IPS DF 4.7 (cell line): ENCODE measurements around the gene CLNK.

ENCODE experiments used
- DNase-seq: peaks from one replicate; pipeline ENCODE4 v3.0.0-alpha.2; 2013; ENCODE audit warnings: low spot score; ENCODE audit errors: extremely low read depth

CLNK gene, protein sequence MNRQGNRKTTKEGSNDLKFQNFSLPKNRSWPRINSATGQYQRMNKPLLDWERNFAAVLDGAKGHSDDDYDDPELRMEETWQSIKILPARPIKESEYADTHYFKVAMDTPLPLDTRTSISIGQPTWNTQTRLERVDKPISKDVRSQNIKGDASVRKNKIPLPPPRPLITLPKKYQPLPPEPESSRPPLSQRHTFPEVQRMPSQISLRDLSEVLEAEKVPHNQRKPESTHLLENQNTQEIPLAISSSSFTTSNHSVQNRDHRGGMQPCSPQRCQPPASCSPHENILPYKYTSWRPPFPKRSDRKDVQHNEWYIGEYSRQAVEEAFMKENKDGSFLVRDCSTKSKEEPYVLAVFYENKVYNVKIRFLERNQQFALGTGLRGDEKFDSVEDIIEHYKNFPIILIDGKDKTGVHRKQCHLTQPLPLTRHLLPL

DNA sequence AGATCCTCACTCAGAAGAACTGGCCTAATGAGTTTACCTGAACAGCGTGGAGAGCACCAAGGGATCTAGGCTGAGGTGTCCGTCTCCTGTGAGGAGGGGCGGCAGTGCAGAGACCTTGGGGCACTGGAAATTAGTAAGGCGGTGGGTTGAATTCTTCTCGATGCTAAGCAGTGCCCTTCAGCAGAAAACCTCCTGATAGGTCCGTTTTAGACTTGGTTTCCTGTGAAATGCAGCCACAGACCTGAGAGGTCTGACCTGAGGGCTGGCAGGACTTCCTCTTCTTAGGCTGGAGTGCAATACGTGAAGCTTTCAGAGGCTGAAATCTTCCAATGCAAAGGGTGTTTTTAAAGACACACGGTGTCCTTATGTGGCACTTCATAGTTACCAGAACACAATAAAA lies at the start of gene CLNK:
Gene CLNK, minus strand, starts transcription at position 138 of the 400 bp plus-strand sequence. CDS start 16,899 bp downstream, outside the sequence.
- no peak for DNase-seq

DNA sequence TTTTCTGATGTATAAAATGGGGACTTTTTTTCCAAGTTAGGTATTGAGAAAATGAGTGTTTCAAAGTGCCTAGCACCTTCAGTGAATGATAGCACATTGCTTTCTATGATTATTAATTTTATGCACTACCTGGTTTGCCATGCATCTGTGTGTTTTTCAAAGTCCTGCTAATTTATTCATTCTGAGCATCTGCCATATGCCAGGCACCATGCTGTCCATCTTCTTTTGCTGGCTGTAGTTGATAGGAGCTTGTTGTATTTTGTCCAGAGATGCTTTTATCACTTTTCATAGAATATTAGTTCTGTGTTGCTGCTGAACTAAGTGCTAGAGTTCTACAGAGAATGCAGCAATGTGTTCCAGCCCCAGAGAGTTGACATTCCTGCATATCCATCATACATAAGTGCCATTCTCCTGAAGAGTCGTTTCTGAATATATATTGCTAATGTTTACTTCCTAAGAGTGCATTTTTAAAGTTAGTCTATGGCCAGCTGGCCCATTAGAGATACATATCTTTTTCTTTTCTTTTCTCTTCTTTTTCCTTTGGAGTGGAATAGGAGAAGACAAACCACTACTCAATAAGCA lies 49.0 kb upstream of the CLNK start:
- DNase-seq = no peak

DNA sequence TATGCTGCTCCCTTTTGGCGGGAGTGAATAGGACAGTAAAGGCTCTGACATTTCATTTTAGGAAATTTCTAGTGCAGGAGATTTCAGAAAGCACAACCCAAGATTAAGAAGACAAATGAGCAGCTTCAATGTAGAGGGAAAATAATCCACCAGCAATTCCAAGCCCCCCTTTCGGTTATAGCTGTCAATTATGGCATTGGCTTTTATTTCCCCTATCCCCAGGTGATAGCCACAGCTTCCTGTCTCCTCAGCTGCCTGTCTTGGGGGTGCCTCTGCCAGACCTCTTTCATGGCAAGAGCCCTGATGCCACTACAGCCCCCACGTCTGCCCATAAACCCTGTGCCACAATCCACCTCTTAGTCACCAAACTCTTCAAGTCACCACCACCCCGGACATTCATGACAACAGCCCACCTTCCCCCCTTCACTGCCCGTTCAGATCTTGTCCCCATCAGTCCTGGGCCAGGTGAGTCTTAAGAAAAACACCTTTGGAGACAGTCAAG lies 48.4 kb upstream of the CLNK start:
- no peak for DNase-seq

DNA sequence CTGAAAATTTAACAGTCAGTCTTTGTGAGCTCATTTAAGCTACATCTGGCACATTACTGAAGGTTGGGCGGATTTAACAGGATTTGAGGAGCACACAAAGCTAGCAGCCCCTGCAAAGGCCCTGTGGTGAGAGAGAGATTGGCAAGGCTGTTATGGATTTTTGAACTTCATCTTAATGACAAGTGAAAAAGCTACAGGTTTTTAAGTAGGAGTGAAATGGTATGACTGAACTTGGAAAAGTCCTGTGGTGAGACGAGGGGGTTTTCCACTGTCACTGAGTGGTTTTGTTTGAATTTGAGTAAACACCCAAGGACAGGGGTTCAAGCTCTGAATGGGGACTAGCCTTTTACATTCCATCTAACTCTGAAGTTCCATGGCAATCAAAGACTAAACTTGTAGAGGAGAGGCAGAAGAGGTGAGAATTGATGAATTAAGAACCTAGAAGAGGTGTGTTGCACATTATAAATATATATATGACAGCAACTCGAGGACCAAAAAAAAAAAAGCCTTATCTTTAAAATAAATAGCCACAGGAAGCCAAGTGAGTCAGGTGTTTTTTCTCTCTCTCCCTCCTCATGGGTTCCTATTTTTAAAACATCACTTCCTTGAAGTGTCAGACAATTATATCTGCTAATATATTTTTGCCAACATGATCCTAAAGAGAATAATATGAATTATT lies 47.8 kb upstream of the CLNK start:
- DNase-seq = no peak

DNA sequence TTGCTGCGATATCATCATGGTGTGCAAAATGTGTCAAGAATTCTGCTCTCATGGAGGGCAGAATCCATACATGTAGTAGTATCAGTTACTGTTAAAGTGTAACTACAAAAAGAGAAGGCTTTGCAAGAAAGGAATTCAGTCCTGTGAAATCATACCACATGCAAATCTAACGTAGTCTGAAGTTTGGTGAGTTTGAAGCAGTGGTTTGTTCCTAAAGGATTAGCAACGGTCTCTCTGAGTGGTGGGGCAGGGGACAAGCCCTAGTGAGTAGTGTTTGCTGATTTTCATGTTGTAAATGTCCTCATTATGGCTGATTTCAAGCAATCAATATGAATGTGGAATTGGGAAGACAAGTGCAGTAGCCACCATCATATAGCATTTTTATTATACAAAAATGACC lies 47.1 kb upstream of the CLNK start:
- no peak for DNase-seq

DNA sequence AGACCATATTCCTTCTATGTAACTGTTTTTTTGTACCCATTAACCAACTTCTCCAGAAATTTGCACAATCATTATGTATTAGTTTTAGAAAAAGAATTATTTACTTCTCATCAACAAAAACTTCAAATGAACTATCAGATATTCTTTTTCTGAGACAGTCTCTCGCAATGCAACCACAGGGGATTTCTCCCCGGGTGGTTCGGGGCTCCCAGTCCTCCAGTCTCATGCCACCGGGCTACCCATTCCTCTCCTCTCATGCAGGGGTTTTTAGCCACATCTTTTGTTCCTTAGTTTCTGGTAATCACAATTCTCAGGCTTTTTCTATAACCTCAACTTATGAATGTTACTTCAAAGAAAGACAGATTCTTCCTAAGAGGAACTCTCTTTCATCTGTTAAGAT lies 46.6 kb upstream of the CLNK start:
- no peak for DNase-seq

DNA sequence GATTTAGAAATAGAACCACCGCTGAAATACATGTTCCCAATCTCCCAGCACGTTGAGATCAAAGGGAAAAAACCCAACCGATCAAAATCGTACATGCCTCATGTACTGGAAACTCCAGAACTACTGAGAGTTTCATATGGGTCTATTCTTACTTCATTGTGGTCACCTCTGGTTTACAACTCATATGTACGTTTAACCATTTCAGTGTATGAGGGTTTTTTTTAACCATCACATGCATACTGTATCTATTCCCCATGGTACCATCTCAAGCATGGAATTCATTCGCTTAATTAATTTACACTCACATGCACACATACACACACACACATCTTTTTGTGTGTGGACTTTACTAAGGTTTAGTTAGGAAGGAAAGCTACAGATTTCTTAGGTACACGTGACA lies 46.0 kb upstream of the CLNK start:
- DNase-seq = no peak

DNA sequence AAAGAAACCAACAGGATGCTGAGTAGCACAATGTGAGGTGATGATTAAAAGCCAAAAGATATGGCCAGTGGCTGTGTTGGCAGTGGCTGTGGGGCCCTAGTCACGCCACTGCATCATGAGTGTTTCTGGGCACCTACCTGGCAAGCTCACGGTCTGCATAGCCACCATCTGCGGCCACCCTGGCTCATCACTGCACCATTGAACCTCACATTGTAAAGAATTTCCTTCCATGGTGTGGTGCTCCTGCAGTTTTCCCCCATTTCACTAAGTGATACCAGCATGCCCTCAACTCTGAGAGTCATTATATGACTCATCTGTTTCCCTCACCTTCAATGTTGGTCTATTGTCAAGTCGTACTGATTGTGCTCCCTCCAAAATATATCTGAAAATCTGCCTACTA lies 45.5 kb upstream of the CLNK start:
- DNase-seq = no peak

DNA sequence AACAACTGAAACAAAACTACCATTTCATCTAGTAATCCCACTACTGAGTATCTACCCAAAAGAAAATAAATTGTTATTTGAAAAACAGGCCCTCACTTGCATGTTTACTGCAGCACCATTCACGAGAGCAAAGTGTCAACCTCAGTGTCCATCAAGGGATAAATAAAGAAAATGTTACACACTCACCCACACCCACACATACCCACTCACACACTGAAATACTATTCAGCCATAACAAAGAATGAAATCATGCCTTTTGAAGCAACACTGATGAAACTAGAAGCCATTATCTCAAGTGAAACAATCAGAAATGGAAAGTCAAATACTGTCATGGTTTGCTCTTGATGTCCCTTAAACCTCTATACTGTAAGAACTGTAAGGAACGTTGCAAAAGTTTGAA lies 44.8 kb upstream of the CLNK start:
- no peak for DNase-seq

DNA sequence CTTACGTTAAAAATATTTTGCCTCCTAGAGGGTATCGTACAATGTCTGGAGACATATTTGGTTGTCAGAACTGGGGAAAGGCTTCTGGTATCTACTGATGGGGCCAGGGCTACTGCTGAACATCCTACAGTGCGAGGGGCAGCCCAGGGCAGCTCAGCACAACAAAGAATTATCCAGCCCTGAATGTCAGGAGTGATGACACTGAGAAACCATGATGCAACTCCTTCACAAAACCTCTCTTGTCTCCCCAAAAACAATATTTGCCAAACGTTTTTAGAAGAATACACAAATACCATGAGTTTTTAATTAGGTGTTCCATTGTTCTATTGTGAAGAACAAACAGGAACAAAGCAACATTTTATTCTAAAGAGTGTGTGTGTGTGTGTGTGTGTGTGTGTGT lies 43.4 kb upstream of the CLNK start:
- no peak for DNase-seq

DNA sequence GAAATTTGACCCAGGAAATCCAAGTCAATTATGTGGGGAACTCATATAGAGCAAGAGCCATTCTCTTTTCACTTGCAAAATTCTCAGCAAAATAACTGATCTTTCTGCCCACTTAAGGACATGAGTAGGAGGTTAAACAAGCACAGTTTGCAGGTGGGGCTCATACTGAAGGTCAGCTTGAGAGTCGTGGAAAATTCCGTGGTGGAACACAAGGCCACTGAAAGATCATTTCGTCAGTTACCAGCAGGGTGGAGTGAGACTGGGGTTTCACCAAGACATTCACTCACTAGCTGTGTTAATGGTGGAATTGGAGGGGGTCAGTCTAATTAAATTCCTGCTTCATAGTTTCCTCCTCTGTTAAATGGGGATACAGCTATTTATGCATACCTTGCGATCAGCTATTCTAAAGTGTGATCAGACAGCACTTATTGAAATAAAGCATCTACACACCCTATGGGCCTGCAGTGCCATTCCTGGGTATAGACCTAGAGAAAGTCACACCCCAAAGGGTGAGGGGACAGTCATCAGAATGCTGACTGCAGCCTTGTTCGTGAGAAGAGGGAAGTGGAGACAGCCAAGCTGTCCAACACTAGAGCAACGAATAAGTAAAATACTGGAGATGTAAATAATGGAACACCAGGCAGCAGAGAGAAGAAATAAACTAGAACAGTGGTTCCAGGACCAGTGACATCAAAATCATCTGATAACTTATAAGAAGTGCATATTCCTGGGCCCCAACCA lies 42.7 kb upstream of the CLNK start:
- no peak for DNase-seq

DNA sequence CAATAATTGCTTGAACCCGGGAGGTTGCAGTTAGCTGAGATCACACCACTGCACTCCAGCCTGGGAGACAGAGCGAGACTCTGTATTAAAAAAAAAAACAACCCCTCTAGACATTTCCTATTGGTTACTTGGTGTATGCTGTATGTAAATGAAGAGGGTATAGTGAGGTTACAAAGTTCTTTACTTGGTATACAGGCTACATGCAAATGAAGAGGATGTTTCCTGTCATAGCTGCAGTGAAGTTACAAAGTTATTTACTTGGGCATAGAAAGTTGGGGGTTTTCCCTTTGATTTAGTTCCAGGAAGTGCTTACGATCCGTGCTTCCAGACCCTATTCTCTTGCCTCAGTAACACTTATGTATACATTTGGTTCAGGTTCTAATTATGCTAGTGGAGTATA lies 38.4 kb upstream of the CLNK start:
- no peak for DNase-seq

DNA sequence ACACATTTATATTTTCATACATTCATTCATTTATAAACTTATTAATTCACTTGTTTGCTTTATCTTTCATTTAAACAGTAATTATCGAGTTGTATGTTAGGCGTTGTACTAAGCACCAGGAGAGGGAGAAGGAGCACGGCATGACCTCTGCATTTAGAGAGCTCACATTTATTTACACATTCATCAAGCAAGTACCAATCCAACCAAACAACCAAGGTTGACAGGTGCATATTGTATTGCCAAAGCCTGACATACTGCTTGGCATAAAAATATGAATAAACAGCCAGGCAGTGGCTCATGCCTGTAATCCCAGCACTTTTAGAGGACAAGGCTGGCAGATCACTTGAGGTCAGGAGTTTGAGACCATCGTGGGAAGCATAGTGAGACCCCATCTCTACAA lies 37.0 kb upstream of the CLNK start:
- DNase-seq = no peak

DNA sequence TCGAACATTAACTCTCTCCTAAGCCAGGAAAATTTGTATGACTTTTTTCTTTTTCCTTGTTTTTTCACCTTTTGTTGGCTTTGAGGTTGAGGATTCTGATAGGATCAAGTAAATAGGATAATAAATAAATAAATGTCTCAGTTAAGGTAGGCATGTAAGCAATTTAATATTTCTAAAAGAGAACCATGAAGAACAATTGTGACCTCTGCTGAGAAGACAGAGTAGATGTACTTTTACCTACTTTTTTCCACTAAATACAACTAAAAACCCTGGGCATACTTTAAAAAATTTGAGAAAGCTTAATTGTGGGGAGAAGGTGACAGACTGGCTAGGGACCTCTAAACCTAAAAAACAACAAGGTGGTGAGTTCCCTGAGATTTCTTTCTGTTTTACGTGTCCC lies 31.6 kb upstream of the CLNK start:
- DNase-seq = no peak

DNA sequence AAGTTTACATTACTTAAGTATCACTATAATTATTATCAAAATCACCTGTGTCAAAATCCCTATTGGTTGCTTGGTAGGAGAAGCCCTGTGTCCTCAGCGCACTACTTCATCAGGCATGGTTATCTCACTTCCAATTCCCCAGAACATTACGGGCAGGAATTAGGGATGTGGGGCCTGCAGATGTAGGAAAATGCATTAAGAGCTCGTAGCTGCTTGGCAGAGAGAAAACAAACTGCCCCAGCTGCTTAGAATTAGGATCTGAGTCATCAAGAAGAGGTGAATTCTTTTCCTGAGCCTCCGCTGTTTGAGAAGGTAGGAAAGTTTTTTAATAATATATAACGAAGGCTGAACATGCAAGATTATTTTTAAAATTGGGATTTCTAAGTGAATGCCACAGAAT lies 31.1 kb upstream of the CLNK start:
- DNase-seq = no peak

DNA sequence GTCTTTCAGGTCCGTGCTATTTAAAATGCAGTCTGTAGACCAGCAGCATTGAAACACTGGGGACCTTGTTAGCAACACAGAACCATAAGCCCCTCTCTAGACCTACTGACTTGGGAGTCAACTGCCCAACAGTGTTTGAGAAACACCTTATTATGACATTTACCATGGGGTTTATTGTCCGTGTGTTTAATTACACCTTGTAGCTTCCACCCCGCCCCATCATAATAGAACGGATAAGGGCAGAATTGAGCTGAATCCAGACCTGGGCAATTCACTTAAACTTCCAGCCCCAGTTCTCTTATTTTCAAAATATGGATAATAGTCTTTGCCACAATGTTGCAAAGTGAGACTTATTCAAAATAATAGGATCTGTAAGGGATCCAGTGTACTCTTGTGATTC lies 30.6 kb upstream of the CLNK start:
- DNase-seq = no peak

DNA sequence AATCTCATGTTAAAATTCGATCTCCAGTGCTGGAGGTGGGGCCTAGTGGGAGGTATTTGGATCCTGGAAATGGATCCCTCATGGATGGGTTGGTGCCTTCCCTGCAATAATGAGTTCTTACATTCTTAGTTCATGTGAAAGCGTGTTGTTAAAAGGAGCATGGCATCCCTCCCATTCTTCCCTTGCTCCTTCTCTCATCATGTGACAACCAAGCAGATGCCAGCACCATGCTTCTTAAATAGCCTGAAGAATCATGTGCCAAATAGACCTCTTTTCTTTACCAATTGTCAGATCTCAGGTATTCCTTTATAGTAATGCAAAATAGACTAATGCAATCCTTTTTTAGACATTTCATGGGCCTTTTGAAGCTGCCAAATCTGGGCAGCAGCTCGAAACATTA lies 29.0 kb upstream of the CLNK start:
- DNase-seq = no peak

DNA sequence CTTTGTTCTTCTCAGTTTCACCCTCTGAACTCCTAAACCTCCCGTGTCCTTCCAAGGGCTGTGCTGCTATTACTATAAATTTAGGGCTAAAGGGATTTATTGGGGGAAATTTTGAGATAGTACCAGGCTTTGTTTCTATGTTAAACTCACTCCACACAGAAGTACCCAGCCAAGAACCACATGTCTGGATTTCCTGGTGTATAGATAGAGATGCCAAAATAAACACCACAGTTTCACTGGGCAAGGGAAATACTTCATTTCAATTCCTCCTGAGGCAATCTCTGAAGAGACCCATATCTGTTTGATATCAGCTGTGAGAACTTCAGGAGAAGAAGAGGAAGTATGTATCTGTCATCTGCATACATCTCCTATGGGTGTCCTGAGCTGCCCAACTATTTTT lies 21.7 kb upstream of the CLNK start:
- no peak for DNase-seq

DNA sequence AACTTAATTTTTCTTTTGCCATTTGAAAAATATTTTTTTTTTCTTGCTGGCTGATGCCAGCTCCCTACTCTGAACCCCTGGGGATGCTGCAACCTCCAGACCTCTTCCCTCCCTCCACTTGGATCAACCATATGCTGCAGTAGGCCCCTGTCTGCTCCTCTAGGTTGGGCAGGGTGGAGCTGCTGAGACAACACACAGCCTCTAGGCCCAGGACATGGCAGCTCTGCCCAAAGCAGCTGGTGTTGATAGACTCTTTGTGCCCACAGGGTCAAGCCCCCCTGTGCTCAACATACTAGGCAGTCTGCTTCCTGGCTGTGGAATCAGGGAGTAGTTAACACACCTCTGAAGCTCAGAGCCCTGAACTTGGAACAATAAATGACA lies 19.9 kb upstream of the CLNK start:
- DNase-seq = no peak

DNA sequence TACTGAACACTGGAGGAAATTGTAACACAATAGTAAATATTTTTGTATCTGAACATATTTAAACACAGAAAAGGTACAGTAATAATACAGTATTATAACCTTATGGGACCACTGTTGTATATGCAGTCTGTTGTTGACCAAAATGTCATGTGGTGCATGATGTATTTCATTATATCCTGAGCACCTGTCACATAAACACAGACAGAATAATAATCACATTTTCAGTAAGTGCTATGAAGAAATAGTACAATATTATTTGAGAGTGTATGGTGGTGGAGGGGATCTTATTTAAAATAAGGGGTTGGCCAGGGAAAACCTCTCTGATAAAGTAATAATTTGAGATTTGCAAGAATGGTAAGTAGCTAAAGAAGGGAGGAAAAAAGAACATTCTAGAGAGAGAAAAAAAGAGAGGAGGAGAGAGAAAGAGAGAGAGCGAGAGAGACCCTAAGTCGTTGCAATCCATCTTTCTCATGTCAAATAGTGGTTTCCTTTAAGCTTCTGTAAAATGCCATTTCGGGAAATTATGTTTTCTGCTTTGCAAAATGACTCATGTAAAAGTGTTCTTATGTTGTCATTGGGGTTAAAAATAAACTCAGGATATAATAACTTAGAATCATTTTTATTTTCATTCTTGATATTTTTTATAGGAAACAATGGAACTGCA lies 19.3 kb upstream of the CLNK start:
- no peak for DNase-seq

DNA sequence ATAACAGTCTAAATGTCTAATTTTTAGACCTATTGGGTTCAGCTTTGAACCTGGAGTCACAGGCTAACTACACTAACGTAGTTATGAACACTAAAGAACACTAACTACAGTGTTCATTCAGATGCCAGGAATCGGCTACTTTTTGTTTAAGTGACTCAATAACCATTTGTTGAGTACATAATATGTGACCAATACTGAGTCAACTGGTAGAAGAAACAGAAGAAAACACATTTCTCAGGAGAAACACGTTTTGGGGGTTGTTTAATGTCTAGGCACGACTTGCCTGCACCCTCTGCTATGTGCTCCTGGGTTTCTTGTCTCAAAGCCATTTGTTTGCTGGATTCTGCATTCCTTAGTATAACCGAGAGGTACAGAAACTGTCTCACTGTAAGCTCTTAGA lies 18.6 kb upstream of the CLNK start:
- no peak for DNase-seq
